Measurements from ENCODE around the gene TROAP. TPM values are rescaled to one million over a fixed set of nuclear protein-coding genes. Genes with fewer than 3 reads are reported as not detected.

The TROAP gene
- polyA plus RNA-seq, 1 experiment, result 24.8 TPM

- Histone ChIP-seq H3K4me3 (ENCODE audit: low read depth, low read length) (no peak overlapping the region), H3K36me3 (ENCODE audit: control insufficient read depth, insufficient read depth, low read length) (no peaks in the 10 kb centered on the region), H3K27me3 (ENCODE audit: control insufficient read depth, insufficient read depth, low read length) (no peaks in the 10 kb centered on the region)
- no peak for TF ChIP-seq CTCF (IDR thresholded peaks at IDR 0.05; ENCODE audit: insufficient read depth, low read depth, low read length)
- DNase-seq (ENCODE audit: low read depth), result no peak
- CTCF ChIA-PET, result no interaction called here
- POLR2A ChIA-PET, result no interaction called here
Observed at GRCh38 chr12:49327368-49327767, 4.3 kb downstream of the TROAP start.

- Histone ChIP-seq H3K36me3 (ENCODE audit: control insufficient read depth, insufficient read depth, low read length) (no peaks in the 10 kb centered on the region), H3K27me3 (ENCODE audit: control insufficient read depth, insufficient read depth, low read length) (no peaks in the 10 kb centered on the region), H3K4me3 (ENCODE audit: low read depth, low read length) (no peak overlapping the region)
- CTCF ChIA-PET, result no interaction called here
- no peak for DNase-seq (ENCODE audit: low read depth)
- TF ChIP-seq CTCF (IDR thresholded peaks at IDR 0.05; ENCODE audit: insufficient read depth, low read depth, low read length), result no peak
- POLR2A ChIA-PET, result no interaction called here
Observed at GRCh38 chr12:49327887-49328286, 4.8 kb downstream of the TROAP start.

GRCh38 chr12:49328816-49329215, 5.8 kb downstream of the TROAP start:
- H3K4me3 ChIP-seq (ENCODE audit: low read depth, low read length), result no peak overlapping the region
- ChIA-PET POLR2A (interaction anchor here (0.7 kb wide), 1 partner anchor 1696 kb away, joined by 4 read pairs; no protein-coding TSS in a partner anchor), CTCF (interaction anchor here (0.9 to 5.3 kb wide), 5 partner anchors 13 to 184 kb away, joined by 3 to 71 read pairs (median 4); partner anchors contain the start of gene DNAJC22)
- TF ChIP-seq CTCF (IDR thresholded peaks at IDR 0.05; ENCODE audit: insufficient read depth, low read depth, low read length), result no peak
- DNase-seq (ENCODE audit: low read depth), result no peak
- H3K36me3 ChIP-seq (ENCODE audit: control insufficient read depth, insufficient read depth, low read length), result no peaks in the 10 kb centered on the region
- H3K27me3 ChIP-seq (ENCODE audit: control insufficient read depth, insufficient read depth, low read length), result no peaks in the 10 kb centered on the region

GRCh38 chr12:49330032-49330619, 7.1 kb downstream of the TROAP start:
- DNase-seq (ENCODE audit: low read depth), result no peak
- H3K27me3 ChIP-seq (ENCODE audit: control insufficient read depth, insufficient read depth, low read length), result no peaks in the 10 kb centered on the region; the same call in 1 of the 2 replicates
- POLR2A ChIA-PET, result no interaction called here
- no peak for TF ChIP-seq CTCF (IDR thresholded peaks at IDR 0.05; ENCODE audit: insufficient read depth, low read depth, low read length)
- H3K36me3 ChIP-seq (ENCODE audit: control insufficient read depth, insufficient read depth, low read length), result no peaks in the 10 kb centered on the region
- no peak overlapping the region for H3K4me3 ChIP-seq (ENCODE audit: low read depth, low read length)
- CTCF ChIA-PET, result interaction anchor here (0.7 to 5.3 kb wide), 6 partner anchors 21 to 249 kb away, joined by 3 to 71 read pairs (median 10); no protein-coding TSS in a partner anchor

GRCh38 chr12:49330631-49331379, 7.8 kb downstream of the TROAP start:
- H3K4me3 ChIP-seq (ENCODE audit: low read depth, low read length), result no peak overlapping the region
- ChIA-PET CTCF (interaction anchor here (0.7 to 5.3 kb wide), 34 partner anchors 8 to 306 kb away, joined by 3 to 71 read pairs (median 5); partner anchors contain the start of genes DNAJC22, PRPH and TROAP), POLR2A (no interaction called here)
- H3K36me3 ChIP-seq (ENCODE audit: control insufficient read depth, insufficient read depth, low read length), result no peaks in the 10 kb centered on the region
- no peak for DNase-seq (ENCODE audit: low read depth)
- TF ChIP-seq CTCF (IDR thresholded peaks at IDR 0.05; ENCODE audit: insufficient read depth, low read depth, low read length), result no peak
- peaks cover 2% of the 10 kb centered on the region for H3K27me3 ChIP-seq (ENCODE audit: control insufficient read depth, insufficient read depth, low read length)
